ENCODE measurements around the gene BICDL1.

Gene BICDL1

DNA sequence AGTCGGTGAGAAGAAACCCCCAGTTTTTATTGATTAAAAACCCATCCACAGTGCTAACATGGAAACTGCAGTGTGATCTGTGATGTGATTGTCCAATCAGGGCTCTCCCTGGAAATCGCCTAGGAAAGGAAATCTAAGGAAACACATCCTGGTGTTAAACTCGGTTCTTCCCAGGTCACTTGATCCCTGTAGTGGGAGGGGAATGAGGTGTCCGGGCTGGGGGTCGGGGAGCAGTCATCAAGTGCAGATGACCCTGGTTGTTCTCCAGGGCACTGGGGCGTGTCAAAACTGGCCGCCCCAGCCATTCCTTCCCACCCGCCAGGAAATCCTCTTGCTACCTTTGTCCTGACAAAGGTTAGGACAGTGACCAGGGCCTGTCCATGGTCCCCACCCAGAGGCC lies 106.7 kb downstream of the BICDL1 start:
- Histone ChIP-seq H3K9ac (ENCODE audit: low read depth, low read length, poor library complexity, severe bottlenecking) (no peak overlapping the region), H4K20me1 (ENCODE audit: insufficient read depth, low read length, poor library complexity, severe bottlenecking) (peaks cover 12% of the 10 kb centered on the region), H3K4me3 (ENCODE audit: low read length, poor library complexity, severe bottlenecking) (no peak overlapping the region), H3K27me3 (ENCODE audit: insufficient read depth, low read length, poor library complexity, severe bottlenecking) (no peaks in the 10 kb centered on the region), H3K9me3 (ENCODE audit: insufficient read depth, low read depth, low read length) (no peaks in the 10 kb centered on the region), H3F3A (ENCODE audit: low read depth) (no peaks in the 10 kb centered on the region), H3K79me2 (ENCODE audit: insufficient read depth, low read length) (peaks cover 11% of the 10 kb centered on the region; the same call in 1 of the 2 replicates), H3K4me1 (ENCODE audit: insufficient read depth, low read length, poor library complexity, severe bottlenecking) (peaks cover 13% of the 10 kb centered on the region), H3K9me2 (replicated peaks; ENCODE audit: low read depth, low read length) (no peaks in the 10 kb centered on the region), H2AFZ (ENCODE audit: low read length) (no peak overlapping the region), H3K36me3 (ENCODE audit: insufficient read depth, low read length) (peaks cover 52% of the 10 kb centered on the region; the same call in 1 of the 2 replicates), H3K4me2 (ENCODE audit: low read depth, low read length, poor library complexity, severe bottlenecking) (no peak overlapping the region)
- TF ChIP-seq, protein P1, sequence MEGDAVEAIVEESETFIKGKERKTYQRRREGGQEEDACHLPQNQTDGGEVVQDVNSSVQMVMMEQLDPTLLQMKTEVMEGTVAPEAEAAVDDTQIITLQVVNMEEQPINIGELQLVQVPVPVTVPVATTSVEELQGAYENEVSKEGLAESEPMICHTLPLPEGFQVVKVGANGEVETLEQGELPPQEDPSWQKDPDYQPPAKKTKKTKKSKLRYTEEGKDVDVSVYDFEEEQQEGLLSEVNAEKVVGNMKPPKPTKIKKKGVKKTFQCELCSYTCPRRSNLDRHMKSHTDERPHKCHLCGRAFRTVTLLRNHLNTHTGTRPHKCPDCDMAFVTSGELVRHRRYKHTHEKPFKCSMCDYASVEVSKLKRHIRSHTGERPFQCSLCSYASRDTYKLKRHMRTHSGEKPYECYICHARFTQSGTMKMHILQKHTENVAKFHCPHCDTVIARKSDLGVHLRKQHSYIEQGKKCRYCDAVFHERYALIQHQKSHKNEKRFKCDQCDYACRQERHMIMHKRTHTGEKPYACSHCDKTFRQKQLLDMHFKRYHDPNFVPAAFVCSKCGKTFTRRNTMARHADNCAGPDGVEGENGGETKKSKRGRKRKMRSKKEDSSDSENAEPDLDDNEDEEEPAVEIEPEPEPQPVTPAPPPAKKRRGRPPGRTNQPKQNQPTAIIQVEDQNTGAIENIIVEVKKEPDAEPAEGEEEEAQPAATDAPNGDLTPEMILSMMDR (conservative IDR thresholded peaks at IDR 0.05; ENCODE audit: low read length) = no peak
- TF ChIP-seq EZH2phosphoT487 (IDR thresholded peaks at IDR 0.05; ENCODE audit: borderline replicate concordance) = no peak

- Histone ChIP-seq H3K27me3 (ENCODE audit: insufficient read depth, low read length, poor library complexity, severe bottlenecking) (no peaks in the 10 kb centered on the region), H2AFZ (ENCODE audit: low read length) (no peak overlapping the region), H3K9ac (ENCODE audit: low read depth, low read length, poor library complexity, severe bottlenecking) (no peak overlapping the region), H3K4me2 (ENCODE audit: low read depth, low read length, poor library complexity, severe bottlenecking) (no peak overlapping the region), H4K20me1 (ENCODE audit: insufficient read depth, low read length, poor library complexity, severe bottlenecking) (peaks cover 17% of the 10 kb centered on the region), H3K79me2 (ENCODE audit: insufficient read depth, low read length) (peaks cover 20% of the 10 kb centered on the region; the same call in 1 of the 2 replicates), H3K9me2 (replicated peaks; ENCODE audit: low read depth, low read length) (no peaks in the 10 kb centered on the region), H3F3A (ENCODE audit: low read depth) (no peaks in the 10 kb centered on the region), H3K36me3 (ENCODE audit: insufficient read depth, low read length) (peaks cover 62% of the 10 kb centered on the region; the same call in 1 of the 2 replicates), H3K9me3 (ENCODE audit: insufficient read depth, low read depth, low read length) (no peaks in the 10 kb centered on the region), H3K4me3 (ENCODE audit: low read length, poor library complexity, severe bottlenecking) (no peak overlapping the region), H3K4me1 (ENCODE audit: insufficient read depth, low read length, poor library complexity, severe bottlenecking) (peaks cover 13% of the 10 kb centered on the region)
- TF ChIP-seq, protein P1 (conservative IDR thresholded peaks at IDR 0.05; ENCODE audit: low read length) = no peak
- TF ChIP-seq EZH2phosphoT487 (IDR thresholded peaks at IDR 0.05; ENCODE audit: borderline replicate concordance) = no peak
Observed at GRCh38 chr12:120096671-120097202, 107.7 kb downstream of the BICDL1 start.

DNA sequence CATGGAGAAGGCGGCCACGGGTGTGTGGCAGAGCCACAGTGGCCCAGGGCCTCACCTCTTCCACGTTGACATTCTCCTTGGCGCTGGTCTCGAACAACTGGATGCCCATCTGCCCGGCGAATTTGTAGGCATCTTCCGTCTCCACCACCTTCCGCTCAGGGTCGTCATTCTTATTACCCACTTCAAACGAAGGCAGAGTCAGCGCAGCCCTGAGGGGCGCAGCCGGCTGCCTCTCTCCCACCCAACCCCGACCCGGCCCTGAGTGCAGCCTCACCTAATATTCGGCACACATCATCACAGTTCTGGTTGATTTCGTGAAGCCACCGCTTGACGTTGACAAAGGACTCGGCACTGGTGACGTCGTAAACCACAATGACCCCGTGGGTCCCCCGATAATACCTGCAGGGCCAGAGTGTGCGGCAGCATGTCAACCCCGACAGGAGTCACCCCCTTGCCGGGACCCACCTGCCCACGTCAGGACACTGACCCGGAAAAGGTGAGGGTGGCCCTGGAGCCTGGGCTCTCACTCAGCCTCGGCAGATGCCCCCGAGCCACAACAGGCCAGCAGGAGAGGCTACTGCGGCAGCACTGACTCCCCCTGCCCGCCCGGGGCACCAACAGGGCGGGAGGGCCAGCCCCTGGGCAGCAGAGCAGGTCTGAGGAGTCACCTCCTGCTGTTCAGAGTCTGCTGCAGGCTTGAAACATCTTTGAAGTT lies 109.9 kb downstream of the BICDL1 start:
- Histone ChIP-seq H3K36me3 (ENCODE audit: insufficient read depth, low read length) (peaks cover 83% of the 10 kb centered on the region; the same call in 1 of the 2 replicates), H3K4me1 (ENCODE audit: insufficient read depth, low read length, poor library complexity, severe bottlenecking) (peaks cover 8% of the 10 kb centered on the region), H3K79me2 (ENCODE audit: insufficient read depth, low read length) (peaks cover 40% of the 10 kb centered on the region), H3K27me3 (ENCODE audit: insufficient read depth, low read length, poor library complexity, severe bottlenecking) (no peaks in the 10 kb centered on the region), H2AFZ (ENCODE audit: low read length) (no peak overlapping the region), H3F3A (ENCODE audit: low read depth) (no peaks in the 10 kb centered on the region), H3K9me2 (replicated peaks; ENCODE audit: low read depth, low read length) (no peaks in the 10 kb centered on the region), H3K9me3 (ENCODE audit: insufficient read depth, low read depth, low read length) (no peaks in the 10 kb centered on the region), H3K4me2 (ENCODE audit: low read depth, low read length, poor library complexity, severe bottlenecking) (no peak overlapping the region), H3K9ac (ENCODE audit: low read depth, low read length, poor library complexity, severe bottlenecking) (no peak overlapping the region), H4K20me1 (ENCODE audit: insufficient read depth, low read length, poor library complexity, severe bottlenecking) (peaks cover 39% of the 10 kb centered on the region), H3K4me3 (ENCODE audit: low read length, poor library complexity, severe bottlenecking) (no peak overlapping the region)
- TF ChIP-seq EZH2phosphoT487 (IDR thresholded peaks at IDR 0.05; ENCODE audit: borderline replicate concordance) = no peak
- TF ChIP-seq, protein P1 (conservative IDR thresholded peaks at IDR 0.05; ENCODE audit: low read length) = no peak
